GM04503 (cell line): Measurements from ENCODE around the gene CLIC2.

ENCODE experiments used
- DNase-seq: peaks from one replicate; pipeline ENCODE4 v3.0.0-alpha.2; 2012; ENCODE audit warnings: low read depth

The CLIC2 gene

DNA sequence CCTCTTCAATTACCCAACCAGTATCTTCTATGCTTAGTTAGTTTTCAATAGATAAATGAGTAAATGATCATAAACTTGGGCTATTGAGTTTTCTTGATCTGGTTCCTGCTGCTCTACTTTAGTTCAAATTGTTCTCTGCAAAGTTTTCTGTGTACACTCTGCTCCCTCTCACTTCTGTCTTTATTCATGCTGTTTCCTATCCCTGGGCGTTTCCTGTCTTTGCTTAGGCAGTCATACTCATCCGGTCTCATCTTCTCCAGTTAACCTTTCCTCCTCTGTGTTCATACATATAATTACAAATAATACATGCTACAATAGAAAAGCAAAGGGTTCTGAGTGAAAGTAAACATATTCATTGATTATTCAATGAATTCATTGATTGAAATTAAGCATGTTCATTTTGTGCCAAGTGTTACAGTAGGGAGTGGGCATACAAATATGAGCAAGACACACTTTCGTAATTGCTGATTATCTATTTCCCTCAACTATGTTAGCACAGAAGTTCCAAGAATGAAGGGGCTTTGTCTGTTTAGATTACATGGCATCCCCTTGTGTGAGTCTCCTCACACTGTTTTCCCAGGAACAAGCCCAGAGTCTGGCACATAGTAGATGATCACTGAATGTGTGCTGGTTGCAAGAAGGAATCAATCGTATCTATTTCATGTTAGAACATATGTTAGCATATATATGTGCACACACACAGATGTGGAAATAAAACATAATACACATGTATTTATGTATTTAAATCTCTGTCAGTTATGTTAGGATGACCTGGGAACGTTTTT is 71.3 kb downstream of the CLIC2 start:
- no peak for DNase-seq

DNA sequence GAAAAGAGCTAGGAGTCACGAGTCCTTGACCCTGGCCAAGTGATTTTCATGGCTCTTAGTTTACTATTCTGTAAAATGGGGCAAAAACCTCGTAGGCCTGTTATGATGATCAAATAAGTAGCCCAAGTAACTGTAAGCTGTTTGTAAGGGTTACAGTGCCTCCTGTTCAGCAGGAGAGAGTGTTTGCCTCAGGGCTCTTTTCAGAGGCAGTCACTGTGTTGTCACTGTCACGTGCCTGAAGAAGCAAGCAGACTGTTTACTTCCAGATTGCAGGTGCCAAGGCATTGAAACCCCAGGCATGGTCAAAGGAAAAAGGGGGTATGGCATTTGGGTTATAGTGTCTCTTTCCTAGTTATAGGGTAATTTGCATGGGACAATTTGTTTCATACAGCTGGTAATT is 74.7 kb downstream of the CLIC2 start:
- DNase-seq, result no peak

GRCh38 chrX:155251391-155251790 is 83.0 kb downstream of the CLIC2 start:
- DNase-seq, result no peak

DNA sequence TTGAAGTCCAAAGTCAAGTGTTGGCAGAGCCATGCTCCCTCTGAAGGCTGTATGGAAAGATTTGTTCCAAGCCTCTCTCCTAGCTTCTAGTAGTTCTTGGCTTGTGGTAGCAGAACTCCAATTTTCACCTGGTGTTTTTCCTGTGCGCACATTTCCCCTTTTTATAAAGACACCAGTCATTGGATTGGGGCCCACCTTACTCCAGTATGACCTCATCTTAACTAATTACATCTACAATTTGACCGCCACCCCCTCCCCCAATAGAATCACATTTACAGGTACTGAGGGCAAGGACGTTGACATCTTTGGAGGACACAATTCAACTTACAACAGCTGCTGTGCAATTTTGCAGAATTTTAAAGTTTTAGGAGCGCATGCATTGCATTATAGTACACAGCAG is 86.9 kb downstream of the CLIC2 start:
- DNase-seq, result no peak

- DNase-seq, result no peak
Measured at GRCh38 chrX:155246748-155247147, 87.7 kb downstream of the CLIC2 start.

- no peak for DNase-seq
Measured at GRCh38 chrX:155242300-155242699, 92.1 kb downstream of the CLIC2 start.

DNA sequence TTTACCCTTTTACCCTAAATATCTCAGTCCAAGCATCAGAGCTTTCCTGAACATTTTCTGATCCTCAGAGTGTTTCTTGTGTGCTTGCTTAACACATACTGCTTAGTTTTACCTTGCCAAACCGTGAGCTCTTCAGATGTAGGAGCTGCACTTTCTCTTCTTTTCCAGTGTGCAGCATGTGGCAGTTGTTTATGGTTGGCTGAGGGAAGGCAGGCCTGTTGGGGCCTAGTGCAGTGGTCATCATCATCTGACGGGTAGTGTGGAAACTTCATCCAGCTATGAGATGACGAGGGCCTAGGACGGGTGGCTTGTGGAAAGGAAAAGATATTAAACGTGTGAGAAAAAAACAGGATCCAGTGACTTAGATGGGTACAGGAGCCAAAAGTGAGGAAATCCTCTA is 96.7 kb downstream of the CLIC2 start:
- DNase-seq, result no peak

DNA sequence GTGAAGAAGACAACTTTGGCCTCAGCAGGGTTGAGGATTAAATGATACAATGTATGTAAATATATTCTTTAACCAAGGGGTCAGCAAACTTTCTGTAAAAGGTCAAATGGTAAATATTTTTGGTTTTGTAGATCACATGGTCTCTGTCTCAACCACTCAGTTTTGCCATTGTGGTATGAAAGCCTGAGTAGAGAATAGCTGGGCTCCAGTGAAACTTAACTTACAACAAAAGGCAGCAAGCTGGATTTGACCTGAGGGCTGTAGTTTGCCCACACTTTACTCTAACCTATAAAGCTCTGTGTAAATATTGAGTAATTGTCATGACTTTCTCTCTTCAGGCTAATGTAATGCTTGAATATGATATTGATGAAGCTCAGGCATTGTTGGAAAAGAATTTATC is 98.5 kb downstream of the CLIC2 start:
- DNase-seq, result no peak

- DNase-seq, result no peak
Measured at GRCh38 chrX:155231163-155231562, 103.3 kb downstream of the CLIC2 start.
